GM18861 (cell line): ENCODE measurements around the gene KIAA0753.

ENCODE experiments used
- ATAC-seq: cut with Tn5 transposase; IDR thresholded peaks from one replicate; pipeline ENCODE4 v1.9.1; 2021; ENCODE audit not compliant: unreplicated experiment

KIAA0753 gene

DNA sequence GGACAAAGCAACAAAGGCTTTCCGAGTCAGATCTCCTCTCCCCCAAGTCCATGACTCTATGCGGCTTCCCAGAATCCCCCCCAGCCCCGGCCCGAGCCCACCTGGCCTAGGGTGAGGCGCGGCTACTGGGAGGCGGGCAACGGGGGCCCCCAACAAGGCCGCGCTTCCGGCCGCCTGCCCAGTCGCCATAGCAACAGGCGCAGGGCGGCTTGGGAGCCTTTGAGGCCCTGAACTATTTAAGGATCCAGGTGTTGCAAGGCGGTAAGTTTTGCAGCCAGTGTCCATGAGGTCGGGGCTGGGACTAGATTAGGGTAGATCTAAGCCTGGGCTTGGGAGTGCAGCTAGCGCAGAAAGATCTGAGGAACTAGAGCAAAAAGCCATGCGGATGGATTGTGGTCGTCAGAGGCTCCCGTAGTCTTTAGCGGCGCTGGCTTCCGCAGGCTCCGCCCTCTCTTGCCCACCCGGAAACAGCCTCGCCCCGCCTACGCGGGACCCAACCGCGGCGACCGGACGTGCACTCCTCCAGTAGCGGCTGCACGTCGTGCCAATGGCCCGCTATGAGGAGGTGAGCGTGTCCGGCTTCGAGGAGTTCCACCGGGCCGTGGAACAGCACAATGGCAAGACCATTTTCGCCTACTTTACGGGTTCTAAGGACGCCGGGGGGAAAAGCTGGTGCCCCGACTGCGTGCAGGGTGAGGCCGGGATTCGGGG, at the start of gene KIAA0753, which contains the start of gene TXNDC17:
TSS of gene KIAA0753 (minus strand) at position 176 of the 711 bp plus-strand sequence. CDS start 5,608 bp downstream, outside the sequence.
TSS of gene TXNDC17 (plus strand) at position 525 of the 711 bp plus-strand sequence. CDS start at position 548, 23 bp downstream.
- peak; percentile 84 for ATAC-seq

DNA sequence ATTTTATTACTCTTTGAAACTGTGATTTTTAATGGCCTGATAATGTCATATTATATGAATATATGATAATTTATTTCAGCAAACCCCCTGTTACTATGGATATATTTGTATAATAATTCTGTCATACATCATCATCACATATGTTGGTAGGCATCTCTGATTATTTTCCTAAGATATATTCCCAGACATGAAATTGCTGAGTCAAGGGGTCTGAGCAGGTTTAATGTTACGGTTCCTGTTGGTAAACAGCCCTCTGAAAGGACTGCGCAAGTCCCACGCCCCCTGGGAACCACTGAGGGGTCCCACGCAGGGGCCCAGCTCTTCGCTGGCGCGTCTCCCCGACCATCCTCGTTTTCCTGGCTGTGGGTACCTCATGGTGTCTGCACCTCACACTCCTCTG, 48.4 kb upstream of the KIAA0753 start:
- no peak for ATAC-seq

DNA sequence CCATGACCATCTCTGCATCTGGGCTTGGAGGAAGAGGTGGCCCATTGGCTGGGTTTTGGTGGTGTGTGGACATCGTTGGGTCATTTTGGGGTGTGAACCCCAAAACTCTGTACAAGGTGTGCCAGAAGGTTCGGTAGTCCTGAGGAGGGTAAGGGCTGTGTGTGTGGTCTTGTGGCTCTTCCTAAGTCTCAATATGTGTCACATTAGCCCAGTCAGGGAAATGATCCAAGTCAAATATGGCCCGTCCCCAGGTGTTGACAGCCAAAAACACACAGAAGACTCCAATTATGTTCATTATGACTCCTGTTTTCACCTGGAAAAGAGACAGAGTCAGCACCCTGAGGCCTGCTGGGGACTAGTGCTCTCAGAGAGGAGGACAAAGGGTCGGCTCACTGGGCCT, 45.5 kb upstream of the KIAA0753 start:
- no peak for ATAC-seq

DNA sequence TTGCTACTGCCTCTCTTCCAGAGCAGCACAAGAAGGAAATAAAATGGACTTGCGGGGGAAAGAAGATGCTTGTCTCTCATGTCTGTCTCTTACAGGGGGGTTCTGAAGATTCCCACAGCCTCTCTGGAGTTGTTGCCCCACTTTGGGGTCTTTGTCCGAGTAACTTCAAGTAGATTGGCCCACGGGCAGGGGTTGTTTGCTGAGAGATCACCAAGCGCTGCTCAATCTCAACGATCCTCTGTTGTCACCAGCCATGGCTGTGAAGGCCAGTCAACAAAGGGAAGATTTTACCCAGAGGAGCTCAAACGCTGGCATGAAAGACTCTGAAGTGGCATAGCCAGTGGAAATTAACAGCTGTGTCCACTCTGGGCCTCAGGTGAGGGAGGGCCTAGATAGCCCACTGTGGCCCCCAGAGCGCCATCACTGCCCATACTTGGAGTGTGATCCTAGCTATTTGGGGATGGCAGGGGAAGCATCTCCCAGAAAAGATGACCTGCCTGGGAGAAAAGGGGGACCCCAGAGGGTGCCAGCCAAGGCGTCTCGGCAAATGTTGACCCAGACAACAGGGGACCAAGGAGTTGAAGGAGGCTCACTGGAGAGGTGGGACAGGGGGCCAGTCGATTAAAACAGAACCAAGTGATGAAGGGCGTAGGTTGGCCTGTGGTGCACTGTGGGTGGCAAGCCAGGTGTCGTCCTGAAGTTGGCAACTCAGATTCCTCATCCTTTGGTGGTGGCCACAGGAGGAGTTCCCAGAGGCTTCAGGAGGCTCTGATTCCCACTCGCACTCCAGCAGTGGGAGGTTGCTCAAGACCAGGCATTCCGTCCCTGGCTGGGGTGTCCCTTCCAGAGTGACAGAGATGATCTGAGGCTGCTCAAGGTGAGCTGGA, 44.6 kb upstream of the KIAA0753 start:
- ATAC-seq = no peak

DNA sequence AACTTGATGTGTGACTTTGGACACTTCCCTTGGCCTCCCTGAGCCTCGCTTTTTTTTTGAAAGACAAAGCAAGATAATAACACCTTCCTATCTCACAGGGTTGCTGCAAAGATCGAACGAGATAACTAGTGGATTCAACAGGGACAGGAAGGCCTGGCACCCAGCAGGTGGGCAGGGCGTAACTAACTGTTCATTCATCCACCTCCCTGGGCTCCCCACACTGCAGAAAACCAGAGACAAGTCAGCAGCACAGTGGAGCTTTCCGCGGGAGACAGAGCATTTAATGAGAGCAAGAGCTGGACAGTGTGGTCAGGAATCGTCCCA, 43.9 kb upstream of the KIAA0753 start:
- no peak for ATAC-seq

DNA sequence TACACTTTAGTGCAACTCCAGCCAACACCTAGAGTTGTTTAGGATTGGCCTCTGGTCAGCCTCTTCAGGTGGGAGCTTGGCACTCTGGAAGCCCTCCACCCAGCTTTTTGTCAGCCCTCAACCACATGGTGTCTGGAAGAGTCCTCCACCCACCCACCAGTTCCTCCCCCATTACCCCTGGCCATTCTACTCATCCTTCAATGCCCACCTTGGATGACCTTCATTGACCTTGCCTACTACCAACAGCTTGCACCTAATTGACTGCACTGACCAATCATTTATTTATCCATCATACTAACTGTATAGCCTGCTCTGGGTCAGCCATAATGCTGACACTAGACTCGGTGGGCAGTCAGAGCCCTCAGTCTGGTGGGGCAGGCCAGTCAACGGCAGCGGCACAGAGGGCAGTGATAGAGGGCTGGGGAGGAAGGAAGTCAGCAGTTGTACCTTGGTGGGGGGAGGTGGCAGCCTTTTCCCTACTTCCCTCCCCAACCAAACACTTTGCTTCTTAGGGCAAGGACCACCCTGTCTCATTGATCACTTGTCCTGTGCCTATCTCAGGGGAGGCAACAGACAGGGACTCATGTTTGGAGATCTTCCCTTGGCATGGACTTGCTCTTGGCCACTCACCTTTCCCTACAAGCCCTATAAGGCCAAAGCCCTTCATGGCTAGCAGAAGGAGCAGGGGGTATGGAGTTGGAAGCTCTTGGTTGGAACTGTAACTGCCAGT, 43.4 kb upstream of the KIAA0753 start:
- no peak for ATAC-seq

DNA sequence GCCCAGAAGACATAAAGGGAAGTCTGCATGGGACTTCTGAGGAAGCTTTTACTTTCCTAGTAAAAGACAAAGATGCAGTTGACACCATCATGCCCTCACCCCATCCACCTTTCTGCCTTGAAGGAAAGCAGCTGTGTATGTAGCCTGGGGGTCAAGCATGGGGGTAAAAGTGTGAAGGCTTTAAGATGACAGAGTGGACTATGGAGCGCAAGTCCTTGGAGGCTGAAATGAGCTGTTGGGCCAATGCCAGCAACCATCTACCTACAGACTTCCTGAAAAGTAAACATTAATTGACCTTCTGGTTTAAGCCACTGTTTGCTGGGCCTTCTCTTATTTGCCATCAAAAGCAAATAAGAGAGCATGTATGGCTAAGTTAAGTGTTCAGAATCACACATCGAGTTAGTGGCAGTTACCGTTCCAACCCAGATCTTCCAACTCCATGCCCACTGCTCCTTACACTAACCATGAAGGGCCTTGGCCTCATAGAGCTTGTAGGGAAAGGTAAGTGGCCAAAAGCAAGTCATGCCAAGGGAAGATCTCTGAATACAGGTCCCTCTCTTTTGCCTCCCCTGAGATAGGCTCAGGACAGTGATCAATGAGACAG, 42.7 kb upstream of the KIAA0753 start:
- ATAC-seq = no peak

DNA sequence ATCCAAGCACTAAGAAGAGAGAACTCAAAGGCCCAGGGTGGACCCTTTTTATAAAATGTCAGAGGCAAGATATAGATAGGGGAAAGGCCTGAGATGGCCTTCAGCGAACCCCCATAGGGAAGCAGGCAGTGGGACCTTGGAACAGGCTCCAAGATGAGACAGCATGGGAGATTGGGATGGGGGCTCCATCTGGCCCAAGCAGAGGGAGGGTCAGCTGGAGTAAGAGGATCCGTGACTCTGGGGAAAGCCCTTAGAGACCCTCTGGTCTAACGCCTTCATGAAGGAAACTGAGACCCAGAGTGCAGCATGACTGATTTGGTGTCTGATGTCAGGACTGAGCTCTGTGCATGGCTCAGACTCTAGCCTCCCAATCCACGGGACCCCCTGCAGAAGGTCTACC, 41.8 kb upstream of the KIAA0753 start:
- no peak for ATAC-seq

DNA sequence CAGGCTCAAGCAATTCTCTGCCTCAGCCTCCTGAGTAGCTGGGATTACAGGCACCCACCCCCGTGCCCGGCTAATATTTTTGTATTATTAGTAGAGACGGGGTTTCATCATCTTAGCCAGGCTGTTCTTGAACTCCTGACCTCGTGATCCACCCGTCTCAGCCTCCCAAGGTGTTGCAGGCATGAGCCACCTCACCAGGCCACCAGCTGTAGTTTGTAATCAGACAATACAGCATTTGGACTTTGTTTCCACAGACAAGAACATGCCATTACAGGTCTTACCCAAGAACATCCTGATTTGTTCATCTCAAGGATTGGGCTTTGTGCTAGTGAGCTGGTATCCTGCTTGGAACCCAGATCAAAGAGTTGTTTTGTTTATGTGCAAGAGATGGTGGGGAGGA, 41.2 kb upstream of the KIAA0753 start:
- no peak for ATAC-seq

DNA sequence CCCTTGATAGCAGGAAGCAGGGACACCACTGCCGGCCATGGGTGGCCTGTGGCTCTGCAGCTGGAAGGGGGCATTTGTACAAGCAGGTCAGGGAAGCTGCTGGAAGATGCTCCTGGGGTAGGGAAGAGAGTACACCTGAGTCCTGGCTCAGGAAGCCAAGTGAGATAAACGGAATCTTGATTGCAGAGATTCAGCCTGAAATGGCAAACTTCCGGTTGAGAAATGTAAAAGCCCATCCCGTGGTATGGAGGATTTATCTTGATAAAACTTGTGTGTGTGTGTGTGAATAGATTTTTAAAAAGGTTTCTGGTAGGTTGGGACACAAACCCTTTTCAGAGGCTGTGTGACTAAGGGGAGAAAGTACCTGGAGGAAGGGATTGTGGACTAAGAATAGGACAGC, 40.7 kb upstream of the KIAA0753 start:
- ATAC-seq = no peak

DNA sequence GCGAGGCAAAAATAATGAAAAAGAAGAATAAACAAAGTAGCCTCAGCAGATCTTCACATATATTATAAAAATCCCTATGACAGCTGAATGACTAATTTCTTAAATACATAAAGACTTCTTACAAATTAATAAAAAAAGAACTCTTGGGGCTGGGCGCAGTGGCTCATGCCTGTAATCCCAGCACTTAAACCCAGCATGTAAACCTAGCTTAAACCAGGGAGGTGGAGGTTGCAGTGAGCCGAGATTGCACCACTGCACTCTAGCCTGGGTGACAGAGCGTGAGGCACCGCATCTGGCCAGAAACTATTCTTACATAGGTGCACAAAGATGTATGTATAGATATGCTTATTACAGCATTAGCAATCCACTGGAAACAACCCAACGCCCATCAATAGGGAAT, 38.7 kb upstream of the KIAA0753 start:
- no peak for ATAC-seq

DNA sequence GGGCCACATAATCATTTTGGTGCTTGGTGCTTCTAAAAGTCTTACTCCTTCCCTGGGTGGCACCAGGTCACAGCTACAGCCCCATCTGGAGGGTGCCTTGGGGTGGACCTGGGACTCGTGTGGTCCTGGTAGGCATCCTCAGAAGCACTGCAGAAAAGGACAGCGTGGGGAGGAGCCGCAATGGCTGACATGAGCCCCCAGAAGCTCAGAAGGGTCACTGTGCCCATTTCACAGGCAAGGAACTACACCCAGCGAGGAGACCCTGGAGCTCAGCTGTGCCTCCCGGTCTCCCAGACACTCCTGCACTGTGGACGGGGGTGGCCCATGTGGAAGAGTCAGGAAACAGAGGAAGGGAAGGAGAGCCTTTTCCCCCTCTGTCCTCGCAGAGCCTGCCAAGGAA, 37.4 kb upstream of the KIAA0753 start:
- no peak for ATAC-seq

DNA sequence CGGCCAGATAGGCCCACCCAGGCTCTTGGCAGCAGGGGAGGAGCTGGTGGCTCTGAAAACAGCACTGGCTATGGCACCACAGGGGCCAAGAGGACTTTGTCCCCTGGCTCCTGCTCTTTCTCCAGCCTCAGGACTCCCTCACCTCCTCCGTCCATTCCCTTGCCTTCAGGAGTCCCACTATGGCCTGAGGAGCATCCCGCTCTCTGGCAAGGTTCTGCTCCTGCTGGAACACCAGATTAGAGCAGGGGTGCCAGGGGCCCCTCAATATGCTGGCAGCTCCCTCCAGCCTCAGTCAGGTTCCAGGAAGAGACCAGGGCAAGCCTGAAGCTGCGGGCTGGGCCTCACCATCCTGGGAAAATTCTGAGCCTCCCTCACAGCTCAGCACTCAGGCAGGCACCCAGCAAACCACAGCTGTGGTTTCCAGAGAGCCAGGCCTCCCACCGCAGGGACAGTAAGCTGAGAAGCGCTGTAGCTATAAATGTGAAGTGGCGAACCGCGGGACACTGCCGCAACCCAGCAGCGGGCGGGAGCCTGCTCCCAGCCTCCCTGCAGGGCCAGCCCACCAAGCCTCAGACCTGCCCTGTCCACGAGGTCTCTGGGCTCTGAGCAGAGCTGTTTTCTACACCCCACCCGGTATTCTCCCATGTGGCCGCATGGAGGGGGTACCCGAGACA, 36.8 kb upstream of the KIAA0753 start:
- no peak for ATAC-seq

DNA sequence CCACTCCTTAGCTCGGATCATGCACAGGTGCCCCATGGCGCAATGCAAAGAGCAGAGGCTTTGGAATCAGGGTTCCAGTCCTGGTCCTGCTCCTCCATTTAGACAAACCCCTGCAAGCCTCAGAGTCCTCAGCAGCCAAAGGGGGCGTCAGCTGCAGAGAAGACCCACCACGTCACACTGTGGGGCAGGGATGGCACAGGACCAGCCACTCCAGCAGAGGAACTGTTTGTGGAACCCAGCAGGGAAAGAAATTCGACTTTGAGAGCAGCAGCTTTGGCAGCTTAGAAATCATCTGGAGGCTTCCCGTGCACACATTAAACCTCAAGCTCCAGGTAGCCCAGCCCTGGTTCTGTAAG, 36.3 kb upstream of the KIAA0753 start:
- ATAC-seq = no peak

DNA sequence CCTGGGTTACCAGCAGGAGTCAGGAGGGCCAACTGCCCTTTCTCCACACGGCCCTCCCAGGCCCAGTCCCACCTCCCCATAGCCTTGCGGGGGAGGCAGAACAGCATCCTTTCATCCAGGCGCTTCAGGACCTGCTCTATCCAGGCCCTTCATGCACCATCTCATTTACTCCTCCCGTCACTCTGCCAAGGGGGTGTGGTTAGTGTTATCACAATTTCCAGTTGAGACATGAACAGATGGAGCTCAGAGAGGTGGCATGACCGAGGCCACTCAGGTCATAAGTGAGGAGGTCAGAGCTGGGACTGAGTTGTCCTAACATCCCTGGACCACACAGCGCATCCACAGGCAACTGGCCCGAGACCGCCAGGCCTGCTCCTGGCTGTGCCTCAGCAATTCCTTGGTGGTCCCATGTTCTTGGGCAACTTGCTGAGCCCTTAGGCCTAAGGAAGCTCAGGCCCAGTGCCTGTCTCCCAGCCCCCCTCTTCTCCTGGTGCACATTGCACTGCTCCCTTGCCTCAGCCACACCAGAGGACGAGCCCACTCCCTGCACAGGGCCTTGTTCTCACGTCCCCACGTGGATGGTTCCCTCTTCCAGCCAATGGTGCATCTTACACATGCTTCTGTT, 34.8 kb upstream of the KIAA0753 start:
- ATAC-seq = no peak

DNA sequence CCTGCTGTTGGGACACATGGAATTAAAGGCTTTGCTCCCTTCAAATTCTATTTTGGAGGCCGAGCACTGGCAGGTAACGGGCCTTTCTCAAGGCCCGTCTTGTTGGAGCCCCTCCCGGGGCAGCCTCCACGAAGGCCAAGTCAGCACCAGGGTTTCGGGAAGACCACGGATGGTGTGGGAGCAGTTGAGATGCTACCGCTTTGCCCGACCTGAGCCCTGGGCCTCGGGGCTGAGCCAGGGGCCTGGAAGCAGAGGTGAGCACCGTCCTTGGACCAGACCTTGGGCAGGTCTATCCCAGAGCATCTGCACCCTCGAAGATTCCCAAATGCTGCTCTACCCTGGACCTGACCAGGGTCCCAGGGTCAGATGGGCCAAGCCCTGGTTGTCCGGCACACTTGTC, 34.1 kb upstream of the KIAA0753 start:
- no peak for ATAC-seq

DNA sequence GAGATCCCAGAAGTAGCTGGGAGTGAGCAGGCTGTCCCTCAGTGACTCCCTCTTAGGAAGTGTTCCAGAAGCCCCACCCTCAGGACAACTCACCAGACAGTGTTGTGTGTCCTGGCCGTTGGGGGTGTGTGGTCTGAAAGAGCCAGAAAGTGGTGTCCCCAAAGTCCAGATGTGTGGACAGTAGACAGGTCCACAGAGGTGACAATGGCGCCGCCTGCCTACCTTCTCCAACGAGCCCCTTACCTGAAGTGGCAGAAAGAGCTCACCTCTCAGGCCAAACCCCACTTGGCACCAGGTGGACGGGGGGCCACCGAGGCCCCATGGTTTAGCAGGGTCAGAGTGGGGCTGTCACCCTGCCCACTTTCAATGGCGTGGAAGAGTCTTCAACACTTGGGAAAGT, 30.9 kb upstream of the KIAA0753 start:
- no peak for ATAC-seq

DNA sequence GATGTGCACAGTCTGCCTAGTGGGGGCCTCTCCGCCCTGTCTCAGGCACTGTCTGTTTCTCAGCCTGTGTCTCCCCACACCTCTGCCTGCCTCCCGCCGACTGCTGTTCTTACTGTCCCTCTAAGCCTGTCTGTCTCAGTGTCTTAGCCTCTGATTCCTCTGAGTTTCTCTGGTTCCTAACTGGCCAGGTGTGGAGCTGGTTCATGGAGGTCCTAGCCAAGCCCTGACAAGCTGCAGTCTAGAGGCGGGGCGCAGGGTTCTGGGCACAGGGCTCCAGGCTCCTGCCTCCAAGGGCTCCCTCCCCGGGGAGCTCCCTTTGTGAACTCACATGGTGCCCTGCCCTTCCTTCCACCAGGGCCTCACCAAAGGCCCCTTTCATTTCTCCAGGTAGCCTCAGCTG, 30.5 kb upstream of the KIAA0753 start:
- ATAC-seq = no peak

DNA sequence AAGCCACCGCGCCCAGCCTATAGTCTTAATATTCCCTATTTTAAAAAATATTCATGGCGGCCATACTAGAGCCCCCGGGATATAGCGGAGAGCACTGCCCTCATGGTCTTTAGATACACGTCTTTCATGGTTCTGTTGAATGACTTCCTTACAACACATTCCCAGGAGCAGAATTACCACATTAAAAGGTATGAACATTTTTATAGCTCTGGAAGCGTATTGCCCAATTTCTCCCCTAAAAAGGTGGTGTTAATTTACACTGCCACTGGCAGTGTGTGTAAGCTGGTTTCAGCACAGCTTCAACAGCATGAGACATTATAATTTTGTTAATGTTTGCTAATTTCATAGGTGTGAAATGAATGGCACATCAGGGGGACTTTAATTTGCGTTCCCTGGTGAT, 30.1 kb upstream of the KIAA0753 start:
- no peak for ATAC-seq

DNA sequence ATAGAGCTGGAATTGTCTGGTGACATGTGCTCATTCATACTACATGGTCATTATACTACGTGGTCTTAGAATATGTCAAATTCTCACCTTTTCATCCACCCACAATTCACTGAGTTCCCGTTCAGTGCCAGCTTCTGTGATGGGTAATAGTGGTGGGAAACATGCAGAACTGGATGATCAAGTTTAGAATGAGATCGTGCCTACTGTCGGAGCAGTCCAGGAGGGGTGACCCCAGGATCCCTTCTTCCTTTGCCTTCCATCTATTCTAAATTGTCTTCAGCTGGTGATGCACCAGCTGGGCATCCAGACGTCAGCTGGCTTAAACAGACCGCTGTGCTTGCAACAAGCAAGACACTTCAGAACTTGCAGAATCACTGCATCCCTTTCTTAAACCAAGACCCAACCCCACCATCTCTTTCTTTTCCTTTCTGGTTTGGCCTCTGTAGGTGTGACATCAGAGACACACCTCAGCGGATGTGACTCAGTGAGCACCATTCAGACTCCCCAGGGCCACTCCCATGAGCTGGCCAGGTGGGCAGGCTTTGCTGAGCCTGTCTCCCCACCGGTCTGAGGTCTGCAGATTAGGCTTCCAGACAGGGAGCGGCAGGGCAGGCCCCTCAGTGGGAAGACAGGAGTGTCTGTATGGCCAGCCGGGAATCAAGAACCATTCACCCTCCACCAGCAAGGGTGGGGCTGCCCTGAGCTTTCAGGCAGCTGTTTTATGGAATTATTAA, 29.1 kb upstream of the KIAA0753 start:
- no peak for ATAC-seq
